ENCODE results near the gene KRT82. TPM values are rescaled to one million over a fixed set of nuclear protein-coding genes. Genes with fewer than 3 reads are reported as not detected.

KRT82 gene
- total and polyA plus RNA-seq, 4 donors: not detected

- ATAC-seq (ENCODE audit: insufficient read depth, low FRiP score): no peak
- H3K4me1 ChIP-seq (ENCODE audit: control insufficient read depth in 5 of 5, insufficient read depth in 5 of 5, low read length in 5 of 5): peaks cover 0 to 13% (median 0%) of the 10 kb centered on the region in 5 donors
These were observed 54.7 kb downstream of the KRT82 start for GRCh38 chr12:52351196-52352059.

GRCh38 chr12:52350786-52351185, 55.3 kb downstream of the KRT82 start:
- H3K27ac ChIP-seq (ENCODE audit: low read depth in 1 of 2, low read length in 1 of 2): no peak overlapping the region
- TF ChIP-seq CTCF (IDR thresholded peaks at IDR 0.05; ENCODE audit: control extremely low read depth, extremely low read depth): no peak
- no peak overlapping the region for H3K4me3 ChIP-seq
- ATAC-seq (ENCODE audit: insufficient read depth, low FRiP score) (no peak), DNase-seq (no peak)
- H3K4me1 ChIP-seq (ENCODE audit: control insufficient read depth in 5 of 5, insufficient read depth in 5 of 5, low read length in 5 of 5): peaks cover 0 to 13% (median 0%) of the 10 kb centered on the region in 5 donors
- no peaks in the 10 kb centered on the region for H3K36me3 ChIP-seq (ENCODE audit: control insufficient read depth in 4 of 4, insufficient read depth in 4 of 4, low read length in 4 of 4)
- no peak overlapping the region for H3K9ac ChIP-seq (ENCODE audit: insufficient read depth in 1 of 2, low read length in 2 of 2)
- H3K9me3 ChIP-seq (ENCODE audit: control insufficient read depth in 4 of 4, insufficient read depth in 3 of 4, low read length in 3 of 4): peaks cover 0 to 2% (median 0%) of the 10 kb centered on the region in 4 donors
- H3K27me3 ChIP-seq (ENCODE audit: control insufficient read depth in 3 of 3, insufficient read depth in 3 of 3, low read length in 2 of 3): no peaks in the 10 kb centered on the region
- 92 to 94% methylated on average over 5 of the region's 5 CpGs for WGBS, 2 donors

More at GRCh38 chr12:52351196-52352059, 54.7 kb downstream of the KRT82 start:
- no peak overlapping the region for H3K4me3 ChIP-seq
- peaks cover 0 to 2% (median 0%) of the 10 kb centered on the region in 3 donors for H3K27me3 ChIP-seq (ENCODE audit: control insufficient read depth in 3 of 3, insufficient read depth in 3 of 3, low read length in 2 of 3)
- WGBS, 2 donors: 34 to 43% methylated on average over 9 of the region's 9 CpGs
- peaks cover 0 to 2% (median 0%) of the 10 kb centered on the region in 4 donors for H3K9me3 ChIP-seq (ENCODE audit: control insufficient read depth in 4 of 4, insufficient read depth in 3 of 4, low read length in 3 of 4)
- no peaks in the 10 kb centered on the region for H3K36me3 ChIP-seq (ENCODE audit: control insufficient read depth in 4 of 4, insufficient read depth in 4 of 4, low read length in 4 of 4)
- no peak overlapping the region for H3K27ac ChIP-seq (ENCODE audit: low read depth in 1 of 2, low read length in 1 of 2)
- TF ChIP-seq CTCF (IDR thresholded peaks at IDR 0.05; ENCODE audit: control extremely low read depth, extremely low read depth): no peak
- DNase-seq: no peak
- no peak overlapping the region for H3K9ac ChIP-seq (ENCODE audit: insufficient read depth in 1 of 2, low read length in 2 of 2)

- H3K36me3 ChIP-seq (ENCODE audit: control insufficient read depth in 4 of 4, insufficient read depth in 4 of 4, low read length in 4 of 4): no peaks in the 10 kb centered on the region
- no peak overlapping the region for H3K9ac ChIP-seq (ENCODE audit: insufficient read depth in 1 of 2, low read length in 2 of 2)
- ATAC-seq (ENCODE audit: insufficient read depth, low FRiP score) (no peak), DNase-seq (no peak)
- no peaks in the 10 kb centered on the region for H3K27me3 ChIP-seq (ENCODE audit: control insufficient read depth in 3 of 3, insufficient read depth in 3 of 3, low read length in 2 of 3)
- H3K4me1 ChIP-seq (ENCODE audit: control insufficient read depth in 5 of 5, insufficient read depth in 5 of 5, low read length in 5 of 5): peaks cover 0 to 13% (median 0%) of the 10 kb centered on the region in 5 donors
- TF ChIP-seq CTCF (IDR thresholded peaks at IDR 0.05; ENCODE audit: control extremely low read depth, extremely low read depth): no peak
- H3K4me3 ChIP-seq: no peak overlapping the region
- H3K27ac ChIP-seq (ENCODE audit: low read depth in 1 of 2, low read length in 1 of 2): no peak overlapping the region
- 94 to 95% methylated on average over 8 of the region's 8 CpGs for WGBS, 2 donors
- peaks cover 0 to 2% (median 0%) of the 10 kb centered on the region in 4 donors for H3K9me3 ChIP-seq (ENCODE audit: control insufficient read depth in 4 of 4, insufficient read depth in 3 of 4, low read length in 3 of 4)
These were observed 56.0 kb downstream of the KRT82 start for GRCh38 chr12:52350021-52350620.

Data from lung (tissue), 12 donors.